ENCODE measurements around the gene DEDD.

The DEDD gene

GRCh38 chr1:161132410-161133219 is at the start of gene DEDD:
TSS of gene DEDD (minus strand) at chr1:161132667. CDS start at chr1:161124462, 8,205 bp downstream.
- DNase-seq = peak; percentile 80 to 89

- DNase-seq = no peak
These were observed 49.7 kb upstream of the DEDD start for GRCh38 chr1:161182214-161182613.

GRCh38 chr1:161180639-161181038 is 48.2 kb upstream of the DEDD start:
- DNase-seq = no peak

DNA sequence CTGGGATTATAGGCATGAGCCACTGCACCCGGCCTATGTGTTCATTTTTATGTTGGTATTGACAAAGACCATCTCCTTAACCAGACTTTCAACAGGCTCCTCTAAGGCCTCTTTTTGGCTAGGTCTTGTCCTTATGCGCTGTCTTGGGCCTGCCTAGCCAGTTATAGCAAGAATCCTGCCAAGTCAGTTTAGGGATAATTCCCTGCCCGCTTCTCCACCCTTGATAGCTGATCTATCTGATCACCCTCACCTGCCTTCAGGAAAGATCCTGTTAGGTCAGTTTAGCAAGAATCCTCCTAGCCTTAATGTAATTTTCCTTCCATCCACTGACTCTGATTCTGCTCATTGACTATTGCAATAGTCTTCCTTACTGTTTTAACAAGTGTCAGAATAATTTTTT is 47.2 kb upstream of the DEDD start:
- no peak for DNase-seq

- no peak for DNase-seq
These were observed 45.4 kb upstream of the DEDD start for GRCh38 chr1:161177936-161178244.

DNA sequence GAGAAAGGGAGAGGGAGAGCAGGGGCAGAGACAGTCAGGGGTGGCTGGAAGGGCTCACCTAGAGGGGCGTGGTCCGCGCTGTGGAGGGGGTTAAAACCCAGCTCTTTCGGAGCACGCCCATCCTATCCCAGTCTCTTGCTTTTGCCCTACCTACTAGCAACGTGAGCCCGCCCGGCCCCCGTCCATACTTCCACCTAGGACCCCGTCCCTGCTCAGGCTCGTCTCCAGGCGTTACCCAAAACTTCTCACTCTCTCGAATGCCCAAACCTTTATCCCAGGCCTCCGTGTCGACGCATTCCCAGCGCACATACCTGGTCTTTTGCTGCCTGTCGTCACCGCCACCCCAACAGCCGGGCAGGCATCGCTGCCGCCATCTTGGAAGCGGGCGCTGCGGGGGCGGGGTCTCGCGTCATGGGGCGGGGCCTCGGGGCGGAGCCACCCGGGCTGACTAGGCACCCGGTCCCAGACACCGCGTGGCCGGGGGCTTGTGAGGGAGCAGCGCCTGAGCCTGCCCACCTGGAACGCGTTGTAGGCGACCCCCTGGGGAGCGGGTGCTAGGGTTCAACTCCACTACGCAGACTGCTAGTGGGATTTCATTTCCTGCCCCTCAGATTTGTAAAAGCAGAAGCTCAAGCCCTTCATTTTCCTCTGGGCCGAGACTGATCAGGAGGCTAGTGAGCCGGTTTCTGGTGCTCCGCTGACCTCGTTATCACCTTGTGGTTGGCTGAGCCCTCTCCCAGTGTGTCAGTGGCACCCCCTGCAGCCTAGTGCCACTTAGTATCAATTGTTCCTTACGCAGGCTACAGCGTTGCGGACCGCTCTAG is 44.9 kb upstream of the DEDD start, which contains the start of gene B4GALT3:
TSS of gene B4GALT3 (minus strand) at position 396 of the 824 bp plus-strand sequence. CDS start 1,447 bp downstream, outside the sequence.
- DNase-seq = peak in 1 of 2 experiments; percentile 75

DNA sequence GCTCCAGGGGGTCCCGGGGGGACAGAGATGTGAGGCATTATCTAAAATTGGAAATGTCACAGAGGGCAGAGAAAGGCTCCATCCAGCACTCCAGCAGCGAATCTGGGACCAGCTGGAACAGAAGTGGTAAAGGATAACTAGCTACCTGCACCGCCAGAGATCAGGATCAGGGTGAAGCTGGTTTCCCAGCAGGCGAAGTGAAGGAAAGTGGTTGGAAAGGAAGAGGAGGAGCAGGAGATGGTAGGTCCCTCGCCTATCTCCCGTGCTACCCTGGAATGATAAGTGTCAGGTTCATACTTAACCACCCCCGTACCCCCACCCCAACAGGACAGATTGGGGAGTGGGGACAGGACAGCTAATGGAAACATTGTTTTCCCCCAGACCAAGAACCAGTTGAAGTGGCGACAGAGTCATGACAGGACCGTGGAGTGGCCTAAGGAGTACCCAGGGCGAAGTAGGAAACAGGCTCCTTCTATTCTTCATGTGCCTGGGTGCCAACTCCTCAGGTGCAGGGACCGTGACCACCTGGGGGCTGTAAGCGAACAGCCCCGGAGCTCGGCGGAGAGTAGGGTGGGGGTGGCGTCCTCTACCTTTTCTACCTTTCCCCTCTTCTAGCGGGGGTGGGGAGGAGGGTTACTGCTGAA is 44.1 kb upstream of the DEDD start:
- no peak for DNase-seq

DNA sequence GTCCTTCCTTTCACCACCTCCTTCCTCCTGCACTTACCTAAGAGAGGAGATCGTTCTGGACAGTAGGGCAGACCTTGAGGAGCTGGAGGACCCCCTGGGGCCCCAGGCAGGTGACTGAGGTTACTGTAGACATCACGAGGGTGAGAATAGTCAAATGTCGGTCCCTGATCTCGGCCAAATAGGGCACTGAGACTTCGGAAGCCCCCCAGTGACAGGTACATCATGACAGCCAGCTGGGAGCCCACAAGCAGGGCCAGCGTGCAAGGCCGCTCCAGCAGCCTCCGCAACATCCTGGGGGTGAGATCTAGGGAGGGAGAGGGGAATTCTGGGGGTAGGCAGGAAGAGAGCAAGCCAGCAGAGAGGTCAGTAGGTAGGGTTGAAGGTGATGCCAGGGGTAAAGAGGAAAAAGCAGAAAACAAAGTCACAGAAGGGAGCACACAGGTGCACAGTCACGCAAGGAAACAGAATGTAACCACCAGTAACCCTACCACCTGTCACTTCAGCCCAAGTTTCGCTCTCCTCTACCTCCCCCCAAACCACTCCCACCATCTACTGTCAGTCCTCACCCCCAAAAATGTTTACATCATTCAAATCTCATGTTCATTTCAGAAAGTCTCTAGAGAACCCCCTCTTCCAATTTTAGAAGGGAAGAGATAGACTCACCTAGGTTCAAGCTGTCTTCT is 43.4 kb upstream of the DEDD start:
- no peak for DNase-seq

- DNase-seq = no peak
These were observed 42.4 kb upstream of the DEDD start for GRCh38 chr1:161174911-161175310.

DNA sequence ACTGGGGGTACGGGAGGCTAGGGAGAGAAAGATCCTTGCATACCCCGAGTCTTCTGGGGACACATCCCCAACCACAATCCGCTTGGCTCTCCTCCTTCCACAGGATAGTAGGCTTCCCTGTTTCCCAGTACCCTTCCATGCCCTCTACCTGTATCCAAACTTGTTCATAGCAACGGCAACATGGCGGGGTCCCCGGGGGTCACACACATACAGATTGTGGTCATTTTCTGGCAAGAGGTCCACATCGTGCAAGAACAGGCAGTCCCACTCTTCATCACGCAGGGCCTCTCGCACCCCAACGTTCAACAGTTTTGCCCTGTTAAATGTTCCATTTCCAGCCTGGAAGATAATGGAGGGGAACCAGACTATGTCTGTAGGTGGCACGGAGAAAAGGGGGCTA is 41.2 kb upstream of the DEDD start:
- no peak for DNase-seq

GRCh38 chr1:161172776-161173376 is 40.4 kb upstream of the DEDD start:
- no peak for DNase-seq

- DNase-seq = no peak
These were observed 39.9 kb upstream of the DEDD start for GRCh38 chr1:161172349-161172748.

DNA sequence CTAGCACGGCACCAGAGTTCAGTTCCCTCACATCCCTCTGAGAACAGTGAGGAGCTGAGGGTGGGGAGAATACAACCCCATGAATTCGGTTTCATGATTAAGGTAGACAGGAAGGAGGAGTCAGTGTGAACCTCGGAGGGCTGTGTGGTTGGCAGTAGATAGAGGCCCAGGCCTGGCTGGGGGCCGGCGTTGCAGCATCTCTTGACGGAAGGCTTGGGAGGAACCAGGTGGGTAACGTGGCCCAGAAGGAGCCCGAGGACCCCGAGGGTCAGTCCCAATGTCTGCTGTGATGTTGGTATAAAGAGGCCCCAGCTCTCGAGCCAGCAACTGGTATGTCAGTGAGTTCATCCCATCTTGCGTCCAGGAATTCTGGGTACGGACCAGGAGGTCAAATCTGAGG is 39.2 kb upstream of the DEDD start:
- DNase-seq = no peak

DNA sequence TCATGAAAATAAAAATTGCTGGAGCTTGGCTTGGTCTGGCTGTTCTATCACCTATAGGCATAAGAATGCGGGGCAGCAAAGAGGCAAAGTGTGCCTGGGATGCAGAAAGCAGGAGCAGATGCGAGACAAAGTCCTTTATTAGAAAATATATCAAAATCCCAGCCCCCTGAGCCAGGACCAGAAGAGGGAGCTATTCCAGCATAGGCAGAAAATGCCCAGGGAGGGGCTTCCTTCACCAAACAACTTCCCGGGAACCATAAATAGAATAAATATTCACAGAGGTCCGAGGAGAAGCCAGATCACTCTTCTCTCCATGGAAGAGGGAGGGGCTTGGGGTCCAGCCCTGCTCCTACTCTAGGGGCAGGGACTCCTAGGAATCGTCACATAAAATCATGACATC is 38.7 kb upstream of the DEDD start:
- DNase-seq = no peak

DNA sequence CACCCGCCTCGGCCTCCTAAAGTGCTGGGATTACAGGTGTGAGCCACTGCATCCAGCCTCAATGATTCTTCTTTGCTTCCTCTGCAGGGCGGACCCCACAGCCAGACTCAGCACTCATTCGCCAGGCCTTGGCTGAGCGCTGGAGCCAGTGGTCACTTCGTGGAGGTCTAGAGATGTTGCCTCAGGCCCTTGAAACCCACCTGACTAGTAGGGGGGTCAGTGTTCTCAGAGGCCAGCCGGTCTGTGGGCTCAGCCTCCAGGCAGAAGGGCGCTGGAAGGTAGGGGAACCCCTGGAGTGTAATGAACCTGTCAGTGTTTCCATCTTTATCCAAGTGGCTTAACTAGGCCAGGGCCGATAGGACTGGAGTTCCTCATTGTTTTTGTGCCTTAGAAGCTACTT is 36.4 kb upstream of the DEDD start:
- DNase-seq = no peak

GRCh38 chr1:161166669-161167548 is 34.4 kb upstream of the DEDD start:
- DNase-seq = no peak

- DNase-seq = peak; percentile 81 to 98
These were observed 33.5 kb upstream of the DEDD start, which contains the start of gene PPOX for GRCh38 chr1:161165742-161166668. TSS of gene PPOX (plus strand) at chr1:161166426. CDS start at chr1:161166848, 422 bp downstream.

- no peak for DNase-seq
These were observed 32.6 kb upstream of the DEDD start for GRCh38 chr1:161164901-161165610.

DNA sequence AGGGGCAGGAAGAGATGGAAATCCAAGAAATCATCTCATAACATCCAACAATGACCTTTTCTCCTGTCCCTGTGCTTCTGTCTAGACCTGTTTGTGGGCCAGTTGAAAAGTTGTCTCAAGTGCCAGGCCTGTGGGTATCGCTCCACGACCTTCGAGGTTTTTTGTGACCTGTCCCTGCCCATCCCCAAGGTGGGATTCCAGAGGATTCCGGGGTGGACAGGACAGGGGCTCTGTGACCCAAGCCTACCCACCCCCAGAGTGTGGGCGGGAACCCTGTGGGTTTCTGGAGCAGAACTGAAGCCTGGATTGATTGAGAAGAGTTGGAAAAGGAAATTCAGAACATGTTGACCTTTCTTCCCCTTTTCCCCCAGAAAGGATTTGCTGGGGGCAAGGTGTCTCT is 31.3 kb upstream of the DEDD start:
- no peak for DNase-seq

DNA sequence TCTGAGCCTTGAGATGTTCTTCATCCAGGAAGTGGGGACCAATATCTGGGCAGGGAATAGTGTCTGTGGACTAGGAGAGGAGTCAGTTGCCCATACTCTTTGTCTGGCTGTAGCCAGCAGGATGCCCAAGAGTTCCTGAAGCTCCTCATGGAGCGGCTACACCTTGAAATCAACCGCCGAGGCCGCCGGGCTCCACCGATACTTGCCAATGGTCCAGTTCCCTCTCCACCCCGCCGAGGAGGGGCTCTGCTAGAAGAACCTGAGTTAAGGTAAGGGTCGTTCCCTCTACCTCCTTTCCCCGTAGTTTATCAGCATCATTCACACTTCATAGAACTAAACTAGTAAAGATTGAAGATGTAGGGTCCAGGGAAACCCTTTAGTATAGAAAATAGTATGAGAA is 30.3 kb upstream of the DEDD start:
- DNase-seq = no peak

All from cerebellar nuclear complex (tissue), 1 donor.